ENCODE measurements around the gene HOXD11.

The HOXD11 gene

GRCh38 chr2:176093145-176093897 is 13.8 kb upstream of the HOXD11 start:
- DNase-seq (ENCODE audit: low spot score): no peak
- FAIRE-seq: no peak

- no peak for DNase-seq (ENCODE audit: low spot score)
- no peak for FAIRE-seq
These were observed 13.2 kb upstream of the HOXD11 start for GRCh38 chr2:176093898-176094249.

- no peak for DNase-seq (ENCODE audit: low spot score)
These were observed 12.7 kb upstream of the HOXD11 start for GRCh38 chr2:176094349-176094748.

GRCh38 chr2:176095421-176095820 is 11.7 kb upstream of the HOXD11 start:
- FAIRE-seq: no peak
- DNase-seq (ENCODE audit: low spot score): no peak

More at GRCh38 chr2:176094349-176094748, 12.7 kb upstream of the HOXD11 start:
- FAIRE-seq: no peak

- DNase-seq (ENCODE audit: low spot score) (peak; percentile 37), FAIRE-seq (no peak)
These were observed 10.7 kb upstream of the HOXD11 start for GRCh38 chr2:176096243-176096985.

GRCh38 chr2:176096986-176097819 is 9.9 kb upstream of the HOXD11 start:
- peak; percentile 5 for FAIRE-seq
- peak; percentile 48 for DNase-seq (ENCODE audit: low spot score)

GRCh38 chr2:176097820-176098365 is 9.2 kb upstream of the HOXD11 start:
- FAIRE-seq (no peak), DNase-seq (ENCODE audit: low spot score) (no peak)

- no peak for DNase-seq (ENCODE audit: low spot score)
- FAIRE-seq: no peak
These were observed 8.5 kb upstream of the HOXD11 start for GRCh38 chr2:176098366-176099158.

GRCh38 chr2:176099159-176099727 is 7.8 kb upstream of the HOXD11 start:
- DNase-seq (ENCODE audit: low spot score): no peak
- no peak for FAIRE-seq

- FAIRE-seq: no peak
These were observed 7.1 kb upstream of the HOXD11 start, which contains the start of gene HOXD12 for GRCh38 chr2:176099728-176100546. HOXD12 (plus strand) TSS chr2:176099795; CDS start chr2:176099802, 7 bp downstream.

GRCh38 chr2:176100547-176101140 is 6.4 kb upstream of the HOXD11 start:
- no peak for FAIRE-seq

More at GRCh38 chr2:176099728-176100546, 7.1 kb upstream of the HOXD11 start, which contains the start of gene HOXD12:
- no peak for DNase-seq (ENCODE audit: low spot score)

GRCh38 chr2:176101216-176101830 is 5.8 kb upstream of the HOXD11 start:
- no peak for DNase-seq (ENCODE audit: low spot score)
- FAIRE-seq: no peak

More at GRCh38 chr2:176100547-176101140, 6.4 kb upstream of the HOXD11 start:
- no peak for DNase-seq (ENCODE audit: low spot score)

GRCh38 chr2:176101842-176102241 is 5.2 kb upstream of the HOXD11 start:
- DNase-seq (ENCODE audit: low spot score) (no peak), FAIRE-seq (no peak)

- DNase-seq (ENCODE audit: low spot score): no peak
- FAIRE-seq: no peak
These were observed 4.7 kb upstream of the HOXD11 start for GRCh38 chr2:176102309-176102866.

GRCh38 chr2:176103194-176103593 is 3.9 kb upstream of the HOXD11 start:
- FAIRE-seq: no peak
- no peak for DNase-seq (ENCODE audit: low spot score)

- DNase-seq (ENCODE audit: low spot score): peak; percentile 35
- FAIRE-seq: no peak
These were observed 3.3 kb upstream of the HOXD11 start for GRCh38 chr2:176103742-176104315.

GRCh38 chr2:176104316-176105077 is 2.6 kb upstream of the HOXD11 start:
- FAIRE-seq (no peak), DNase-seq (ENCODE audit: low spot score) (peak; percentile 72)
